ENCODE measurements around the gene PARD3.

DNA sequence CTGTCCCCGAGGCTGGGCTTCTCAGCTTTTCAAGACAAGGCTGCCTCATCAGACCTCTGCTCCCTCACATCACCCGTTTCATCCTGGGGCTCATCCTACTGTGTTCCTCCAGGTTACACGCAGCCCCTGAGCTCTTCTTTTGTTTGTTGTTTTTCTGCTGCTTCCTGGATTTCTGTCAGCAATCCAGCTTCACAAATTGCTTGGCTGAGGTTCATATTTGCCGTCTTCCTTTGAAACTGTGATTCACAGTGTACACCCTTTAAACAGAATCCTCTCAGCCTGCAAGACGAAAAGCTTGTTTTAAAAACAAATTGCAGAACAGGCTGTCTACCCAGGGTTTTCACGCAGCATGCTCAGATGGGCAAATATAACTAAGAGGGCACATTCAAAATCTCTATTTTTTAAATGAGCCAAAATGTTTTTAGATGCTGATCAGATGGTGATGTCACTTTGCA is 39.1 kb upstream of the PARD3 start:
- TF ChIP-seq EZH2 (IDR thresholded peaks at IDR 0.05; ENCODE audit: borderline replicate concordance, insufficient read depth, low read length, poor library complexity, severe bottlenecking) (no peak), TAF1 (IDR thresholded peaks at IDR 0.05; ENCODE audit: low read depth) (no peak)
